ENCODE results near the gene KCTD6. TPM values are rescaled to one million over a fixed set of nuclear protein-coding genes. Genes with fewer than 3 reads are reported as not detected.
A peak's percentile ranks its signal among the peaks of the same experiment; 100 is the strongest.

KCTD6 gene
- total and polyA plus RNA-seq, 2 of the 4 experiments (the other 2 are of a cell fraction), result 7.0 to 9.2 TPM

GRCh38 chr3:58492494-58492905 is 604 bp downstream of the KCTD6 start:
- H2BK20ac ChIP-seq (ENCODE audit: low read depth, low read length), result no peak overlapping the region
- DNase-seq (no peak), ATAC-seq (ENCODE audit: low read depth) (no peak)
- no peaks in the 10 kb centered on the region for H3K9me3 ChIP-seq (ENCODE audit: control insufficient read depth, insufficient read depth, low read length)
- H2BK5ac ChIP-seq (ENCODE audit: low read depth, low read length, poor library complexity, severe bottlenecking), result no peak overlapping the region
- H3K27ac ChIP-seq (ENCODE audit: insufficient read depth, low read length), result peak overlapping the region; percentile 30; the same call in 1 of the 2 replicates
- H3K56ac ChIP-seq (ENCODE audit: extremely low read depth, insufficient read depth, low read length), result peak overlapping the region; percentile 30
- in situ Hi-C loops (cut with MboI; ENCODE audit: low sequenced_read_pairs), result loop anchor here (10.0 kb wide), 1 partner anchor 168 kb away; no protein-coding TSS in a partner anchor
- H3K36me3 ChIP-seq (ENCODE audit: control insufficient read depth, insufficient read depth, low read length), result no peaks in the 10 kb centered on the region
- peak overlapping the region; percentile 80 for H3K9ac ChIP-seq (ENCODE audit: low read depth, low read length)
- H3K79me1 ChIP-seq (ENCODE audit: low read depth in 1 of 2, low read length in 2 of 2), result peaks cover 19 to 40% of the 10 kb centered on the region in 2 experiments
- peak overlapping the region; percentile 97 for H3K4me2 ChIP-seq (ENCODE audit: low read depth, low read length)
- no peak overlapping the region for H2BK120ac ChIP-seq (ENCODE audit: low read depth, low read length)
- peak overlapping the region; percentile 83; the same call in 1 of the 2 replicates for H3K23ac ChIP-seq (ENCODE audit: low read depth, low read length)
- peak overlapping the region; percentile 89 for H3K4me3 ChIP-seq (ENCODE audit: insufficient read depth, low read depth, low read length)
- ChIA-PET POLR2A (ENCODE audit: unreplicated experiment) (no interaction called here), CTCF (interaction anchor here (0.6 to 1.9 kb wide), 7 partner anchors 23 to 167 kb away, joined by 3 to 5 read pairs (median 4); no protein-coding TSS in a partner anchor)
- TF ChIP-seq, protein P1, sequence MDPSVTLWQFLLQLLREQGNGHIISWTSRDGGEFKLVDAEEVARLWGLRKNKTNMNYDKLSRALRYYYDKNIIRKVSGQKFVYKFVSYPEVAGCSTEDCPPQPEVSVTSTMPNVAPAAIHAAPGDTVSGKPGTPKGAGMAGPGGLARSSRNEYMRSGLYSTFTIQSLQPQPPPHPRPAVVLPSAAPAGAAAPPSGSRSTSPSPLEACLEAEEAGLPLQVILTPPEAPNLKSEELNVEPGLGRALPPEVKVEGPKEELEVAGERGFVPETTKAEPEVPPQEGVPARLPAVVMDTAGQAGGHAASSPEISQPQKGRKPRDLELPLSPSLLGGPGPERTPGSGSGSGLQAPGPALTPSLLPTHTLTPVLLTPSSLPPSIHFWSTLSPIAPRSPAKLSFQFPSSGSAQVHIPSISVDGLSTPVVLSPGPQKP (IDR thresholded peaks at IDR 0.05; ENCODE audit: borderline replicate concordance, low read depth, low read length), result no peak
- TF ChIP-seq MXI1 (IDR thresholded peaks at IDR 0.05; ENCODE audit: borderline replicate concordance, low read depth, low read length), result peak; percentile 43; the same call in 1 of the 2 replicates
- TF ChIP-seq BHLHE40 (IDR thresholded peaks at IDR 0.05; ENCODE audit: low read depth, low read length), result peak; percentile 43; the same call in 1 of the 2 replicates
- H3K4me1 ChIP-seq (ENCODE audit: control insufficient read depth, insufficient read depth, low read length), result peaks cover 9% of the 10 kb centered on the region
- no peak overlapping the region for H4K5ac ChIP-seq (ENCODE audit: low read depth, low read length)
- H4K8ac ChIP-seq (ENCODE audit: low read depth in 2 of 2, low read length in 2 of 2), result peak overlapping the region in 1 of 2 experiments; percentile 13; a peak in 1 of 4 replicates
- peak overlapping the region; percentile 85 for H2AFZ ChIP-seq (replicated peaks; ENCODE audit: low read length, poor library complexity)
- no peak overlapping the region for H2AK5ac ChIP-seq (ENCODE audit: low read depth, low read length)
- BruUV-seq (replicated peaks), result no TSS peak
- intact Hi-C loops (cut with micrococcal nuclease), result loop anchor here (1.0 to 5.0 kb wide), 4 partner anchors 40 to 185 kb away; partner anchors contain the start of genes PDHB and PXK
- no peak overlapping the region for H2BK15ac ChIP-seq (ENCODE audit: low read depth, low read length)
- H3K18ac ChIP-seq (ENCODE audit: low read depth, low read length), result peak overlapping the region; percentile 11; the same call in 1 of the 2 replicates
- peak overlapping the region; percentile 4 for H3K4ac ChIP-seq (ENCODE audit: low read depth, low read length)
- peak overlapping the region; percentile 59 for H2AK9ac ChIP-seq (replicated peaks; ENCODE audit: low read depth, low read length, poor library complexity)
- H4K20me1 ChIP-seq (ENCODE audit: insufficient read depth, low read length), result peaks cover 11% of the 10 kb centered on the region; the same call in 1 of the 2 replicates
- no peaks in the 10 kb centered on the region for H3K27me3 ChIP-seq (ENCODE audit: control insufficient read depth, insufficient read depth, low read length)
- peaks cover 11% of the 10 kb centered on the region; the same call in 1 of the 2 replicates for H3K9me1 ChIP-seq (ENCODE audit: insufficient read depth, low read length)
- peak overlapping the region; percentile 5 for H3K14ac ChIP-seq (replicated peaks; ENCODE audit: low read depth, low read length)
- dilution Hi-C loops (cut with HindIII; ENCODE audit: low sequenced_read_pairs, unreplicated experiment), result no loop called here
- 0% methylated on average over 1 of the region's 15 CpGs; no CpG with 5 or more reads in 1 of the 2 experiments for WGBS, 2 experiments (ENCODE audit: extremely low coverage in 2 of 2, insufficient read length in 1 of 2)
- no peak overlapping the region for H4K91ac ChIP-seq (ENCODE audit: insufficient read depth, low read depth, low read length)

All from IMR-90 (cell line).